Fibroblast of skin of left biceps (primary cell): ENCODE data around the gene ATP5F1D.
A peak's percentile ranks its signal among the peaks of the same experiment; 100 is the strongest.

Experiments used
- DNase-seq, 2 experiments: peaks; one replicate each; pipeline ENCODE4 v3.0.0-alpha.2; 2013; ENCODE audit warnings: low read depth in 2 of 2

The ATP5F1D gene

GRCh38 chr19:1232652-1233072 is 8.9 kb upstream of the ATP5F1D start:
- no peak for DNase-seq

- DNase-seq: no peak
These were observed 8.4 kb upstream of the ATP5F1D start for GRCh38 chr19:1233115-1233667.

GRCh38 chr19:1234051-1234954 is 7.2 kb upstream of the ATP5F1D start:
- no peak for DNase-seq

GRCh38 chr19:1234955-1235380 is 6.6 kb upstream of the ATP5F1D start:
- no peak for DNase-seq

- no peak for DNase-seq
These were observed 5.7 kb upstream of the ATP5F1D start for GRCh38 chr19:1235625-1236538.

- DNase-seq: no peak
These were observed 5.0 kb upstream of the ATP5F1D start for GRCh38 chr19:1236576-1236975.

- no peak for DNase-seq
These were observed 4.4 kb upstream of the ATP5F1D start for GRCh38 chr19:1237027-1237659.

- no peak for DNase-seq
These were observed 3.7 kb upstream of the ATP5F1D start, which contains the start of gene CBARP for GRCh38 chr19:1237754-1238368. CBARP (minus strand) TSS chr19:1238005; CDS start chr19:1236100, 1,905 bp downstream.

- no peak for DNase-seq
These were observed 2.9 kb upstream of the ATP5F1D start for GRCh38 chr19:1238369-1239303.

- no peak for DNase-seq
These were observed 2.1 kb upstream of the ATP5F1D start for GRCh38 chr19:1239420-1239795.

GRCh38 chr19:1239796-1240737 is 1.5 kb upstream of the ATP5F1D start:
- DNase-seq: peak; percentile 75 to 79

GRCh38 chr19:1240925-1241324 is 626 bp upstream of the ATP5F1D start:
- no peak for DNase-seq

GRCh38 chr19:1243768-1244692 is 2.5 kb downstream of the ATP5F1D start:
- no peak for DNase-seq

- no peak for DNase-seq
These were observed 3.3 kb downstream of the ATP5F1D start for GRCh38 chr19:1244693-1245451.

GRCh38 chr19:1245494-1246264 is 4.1 kb downstream of the ATP5F1D start:
- DNase-seq: no peak
